GM21390 (cell line): Measurements from ENCODE around the gene STAT4.

ENCODE experiments used
- ATAC-seq: cut with Tn5 transposase; IDR thresholded peaks from one replicate; pipeline ENCODE4 v1.9.1; 2021; ENCODE audit not compliant: unreplicated experiment

STAT4 gene

GRCh38 chr2:191018048-191018447 lies 132.7 kb downstream of the STAT4 start:
- no peak for ATAC-seq

DNA sequence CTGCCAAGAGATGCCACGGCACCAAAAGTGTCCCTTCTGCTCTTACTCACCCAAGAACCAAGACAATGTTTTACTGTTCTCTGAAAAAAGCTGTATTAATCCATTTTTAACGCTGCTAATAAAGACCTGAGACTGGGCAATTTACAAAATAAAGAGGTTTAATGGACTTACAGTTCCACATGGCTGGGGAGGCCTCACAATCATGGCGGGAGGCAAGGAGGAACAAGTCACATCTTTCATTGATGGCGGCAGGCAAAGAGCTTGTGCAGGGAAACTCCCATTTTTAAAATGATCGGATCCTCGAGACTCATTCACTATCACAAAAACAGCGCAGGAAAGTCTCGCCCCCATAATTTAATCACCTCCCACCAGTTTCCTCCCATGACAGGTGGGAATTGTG lies 135.0 kb downstream of the STAT4 start:
- no peak for ATAC-seq

DNA sequence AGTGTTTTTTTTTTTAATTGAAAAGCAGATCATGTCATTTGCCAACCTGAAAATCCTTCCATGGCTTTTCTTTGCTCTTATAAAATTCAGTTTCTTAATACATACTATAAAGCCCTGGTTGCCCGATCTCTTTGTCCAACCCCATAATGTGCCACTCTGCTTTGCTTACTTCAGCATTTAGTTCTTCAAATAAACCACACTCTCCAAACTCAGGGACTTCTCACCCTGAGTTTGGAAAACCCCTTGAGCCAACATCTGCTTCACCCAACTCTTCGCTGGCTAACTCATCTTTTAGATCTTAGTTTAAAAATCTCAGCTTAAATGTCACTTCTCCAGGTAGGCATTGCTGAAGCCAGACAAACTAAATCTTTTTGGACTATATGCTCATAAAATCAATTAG lies 135.6 kb downstream of the STAT4 start:
- no peak for ATAC-seq

- no peak for ATAC-seq
Measured at GRCh38 chr2:191014653-191015020, 136.2 kb downstream of the STAT4 start.

- peak; percentile 82 for ATAC-seq
Measured at GRCh38 chr2:191013932-191014652, 136.7 kb downstream of the STAT4 start, which contains the start of gene STAT1. TSS of gene STAT1 (minus strand) at chr2:191014171. CDS start at chr2:191010003, 4,168 bp downstream.

GRCh38 chr2:191013682-191013931 lies 137.2 kb downstream of the STAT4 start:
- no peak for ATAC-seq

- no peak for ATAC-seq
Measured at GRCh38 chr2:191012845-191013681, 137.7 kb downstream of the STAT4 start.

DNA sequence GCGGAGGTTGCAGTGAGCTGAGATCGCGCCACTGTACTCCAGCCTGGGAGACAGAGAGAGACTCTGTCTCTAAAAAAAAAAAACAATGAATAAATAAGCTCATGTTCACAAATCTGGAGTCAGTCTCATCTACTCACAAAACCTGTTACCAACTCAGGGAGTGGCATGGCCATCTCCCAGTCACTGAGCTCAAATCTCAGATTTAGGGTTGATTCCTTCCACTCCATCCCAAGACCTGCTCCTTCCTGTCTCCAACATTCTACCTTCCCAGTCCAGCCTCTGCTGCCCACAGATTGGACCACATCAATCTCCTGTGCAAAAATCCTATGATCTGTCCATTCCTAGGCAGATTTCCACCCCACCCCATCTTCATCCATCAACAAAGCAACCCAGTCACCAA lies 138.4 kb downstream of the STAT4 start:
- ATAC-seq, result no peak

GRCh38 chr2:191010887-191011885 lies 139.6 kb downstream of the STAT4 start:
- ATAC-seq, result no peak

DNA sequence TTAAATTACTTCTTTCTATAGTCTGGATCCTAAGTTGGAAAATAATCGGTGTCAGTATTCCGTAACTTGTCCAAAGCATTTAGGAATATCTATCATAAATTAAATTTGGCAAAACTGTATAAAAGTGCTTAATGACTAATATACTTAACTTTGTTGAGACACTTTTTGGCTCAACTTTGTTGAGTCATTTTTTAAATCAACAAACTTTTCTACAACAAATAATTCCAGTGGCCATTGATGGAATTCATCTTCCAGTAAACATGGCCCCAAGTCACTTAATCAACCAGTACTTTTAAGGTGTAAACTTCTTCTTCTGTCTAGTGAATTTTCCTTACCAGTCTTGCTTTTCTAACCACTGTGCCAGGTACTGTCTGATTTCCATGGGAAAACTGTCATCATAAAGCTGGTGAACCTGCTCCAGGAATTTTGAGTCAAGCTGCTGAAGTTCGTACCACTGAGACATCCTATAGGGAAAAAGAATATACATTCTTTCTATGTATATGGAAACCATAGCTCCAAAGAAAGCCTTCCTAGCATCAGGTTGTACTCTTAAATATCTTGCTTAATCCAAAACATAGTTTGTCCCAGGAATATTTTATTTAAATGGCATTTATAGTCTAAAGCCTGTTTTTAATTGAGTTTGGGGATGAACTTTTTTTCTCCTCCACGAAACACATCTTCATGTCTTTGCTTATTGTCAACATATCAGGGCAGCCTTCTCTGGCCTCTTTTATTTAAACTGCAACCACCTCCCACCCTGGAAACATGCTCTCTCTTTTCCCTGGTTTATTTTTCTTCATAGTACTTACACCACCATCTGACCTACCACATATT lies 141.0 kb downstream of the STAT4 start:
- no peak for ATAC-seq

- ATAC-seq, result no peak
Measured at GRCh38 chr2:191008286-191008685, 142.5 kb downstream of the STAT4 start.

- ATAC-seq, result no peak
Measured at GRCh38 chr2:191006997-191007783, 143.6 kb downstream of the STAT4 start.

GRCh38 chr2:191006297-191006696 lies 144.5 kb downstream of the STAT4 start:
- ATAC-seq, result no peak

- ATAC-seq, result no peak
Measured at GRCh38 chr2:191003405-191004309, 147.1 kb downstream of the STAT4 start.

- ATAC-seq, result no peak
Measured at GRCh38 chr2:191001624-191002023, 149.2 kb downstream of the STAT4 start.

DNA sequence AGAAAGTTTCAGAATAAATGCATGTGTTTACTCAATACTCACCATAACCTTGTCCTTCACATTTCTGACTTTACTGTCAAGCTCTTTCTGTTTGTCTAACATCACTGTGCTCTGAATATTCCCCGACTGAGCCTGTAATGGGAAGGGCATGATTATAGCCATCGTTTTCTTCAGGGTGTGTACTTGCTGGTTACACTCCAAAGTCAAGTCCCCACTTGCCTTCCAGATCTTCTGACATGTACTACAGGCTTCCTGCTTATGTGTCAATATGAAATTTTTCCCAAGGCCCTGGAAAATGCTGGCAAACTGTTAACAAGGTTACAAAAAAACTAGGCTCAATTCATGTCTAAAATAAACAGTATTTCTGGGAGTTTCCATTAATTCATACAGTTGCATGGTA lies 149.8 kb downstream of the STAT4 start:
- ATAC-seq, result no peak

GRCh38 chr2:190999949-191000665 lies 150.7 kb downstream of the STAT4 start:
- ATAC-seq, result no peak

GRCh38 chr2:190999058-190999457 lies 151.7 kb downstream of the STAT4 start:
- ATAC-seq, result no peak
